Measurements from ENCODE around the gene TEKT4.
A peak's percentile ranks its signal among the peaks of the same experiment; 100 is the strongest.
"Not testable (repeated sequence)": the region's sequence is repeated elsewhere in the genome, so short reads cannot be mapped to it uniquely, and the experiment has no call there.

Gene TEKT4

DNA sequence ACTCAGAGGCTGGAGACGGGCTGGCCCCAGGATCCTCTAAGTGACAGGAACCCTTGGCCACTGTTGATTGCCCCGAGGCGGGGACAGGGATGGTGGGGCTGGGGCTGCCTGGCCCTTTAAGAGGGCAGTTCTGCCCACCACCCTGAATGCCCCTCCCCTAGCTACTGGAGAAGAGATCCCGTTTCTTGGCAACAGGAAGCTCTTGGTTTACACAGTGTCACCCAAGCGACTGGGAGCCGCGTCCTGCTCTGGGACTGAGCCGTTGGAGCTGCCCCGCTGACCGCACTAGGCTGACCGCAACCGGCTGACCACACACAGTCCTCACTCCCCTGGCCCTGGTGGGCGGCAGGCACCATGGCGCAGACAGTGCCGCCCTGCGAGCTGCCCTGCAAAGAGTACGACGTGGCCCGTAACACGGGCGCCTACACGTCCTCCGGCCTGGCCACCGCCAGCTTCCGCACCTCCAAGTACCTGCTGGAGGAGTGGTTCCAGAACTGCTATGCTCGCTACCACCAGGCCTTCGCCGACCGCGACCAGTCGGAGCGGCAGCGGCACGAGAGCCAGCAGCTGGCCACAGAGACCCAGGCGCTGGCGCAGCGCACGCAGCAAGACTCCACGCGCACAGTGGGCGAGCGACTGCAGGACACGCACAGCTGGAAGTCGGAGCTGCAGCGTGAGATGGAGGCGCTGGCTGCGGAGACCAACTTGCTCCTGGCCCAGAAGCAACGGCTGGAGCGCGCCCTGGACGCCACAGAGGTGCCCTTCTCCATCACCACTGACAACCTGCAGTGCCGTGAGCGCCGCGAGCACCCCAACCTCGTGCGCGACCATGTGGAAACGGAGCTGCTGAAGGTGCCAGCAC is at the start of gene TEKT4:
Gene TEKT4 (plus strand): TSS at position 205 of the 862 bp plus-strand sequence. CDS start 150 bp downstream, at position 355.
- DNase-seq (ENCODE audit: low read depth in 3 of 3), result no peak

DNA sequence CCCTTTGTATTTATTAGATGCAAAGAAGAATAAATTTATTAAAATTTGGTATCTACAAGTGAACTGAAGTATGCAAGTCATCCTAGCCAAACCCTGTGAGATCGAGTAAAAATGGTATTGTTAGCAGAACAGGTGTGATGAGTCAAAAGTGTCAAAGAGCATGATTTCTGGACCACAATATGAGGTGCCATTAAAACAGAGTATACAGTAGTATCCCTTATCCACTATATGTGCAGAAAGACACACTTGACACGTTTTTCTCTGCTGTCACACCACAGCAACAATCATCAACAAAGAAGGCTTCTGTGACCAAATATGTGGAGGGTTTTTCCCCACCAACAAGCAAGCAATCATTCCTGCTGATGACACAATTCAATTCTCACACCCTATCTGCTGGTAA is 32.0 kb upstream of the TEKT4 start:
- not testable (repeated sequence) for DNase-seq (ENCODE audit: low read depth in 3 of 3)

DNA sequence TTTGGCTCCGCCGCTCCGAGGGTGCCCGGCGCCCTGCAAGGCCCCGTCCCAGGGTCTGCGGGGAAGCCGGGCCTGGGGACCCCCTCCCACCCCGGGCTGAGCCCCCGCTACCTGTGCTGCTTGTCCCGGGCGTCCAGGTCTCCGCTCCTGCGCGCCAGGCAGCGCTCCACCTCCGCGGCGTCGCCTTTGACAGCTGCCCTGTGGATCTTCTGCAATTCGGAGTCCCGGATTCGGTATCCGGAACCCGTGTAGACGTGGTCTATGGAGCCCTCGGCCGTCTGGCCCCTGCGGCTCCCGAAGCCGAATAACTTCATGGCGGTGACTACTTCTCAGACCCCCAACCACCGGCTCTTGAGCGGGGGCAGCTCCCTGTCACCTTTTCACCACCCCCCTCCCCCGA is 14.4 kb upstream of the TEKT4 start:
- DNase-seq (ENCODE audit: low read depth in 3 of 3), result not testable (repeated sequence)

DNA sequence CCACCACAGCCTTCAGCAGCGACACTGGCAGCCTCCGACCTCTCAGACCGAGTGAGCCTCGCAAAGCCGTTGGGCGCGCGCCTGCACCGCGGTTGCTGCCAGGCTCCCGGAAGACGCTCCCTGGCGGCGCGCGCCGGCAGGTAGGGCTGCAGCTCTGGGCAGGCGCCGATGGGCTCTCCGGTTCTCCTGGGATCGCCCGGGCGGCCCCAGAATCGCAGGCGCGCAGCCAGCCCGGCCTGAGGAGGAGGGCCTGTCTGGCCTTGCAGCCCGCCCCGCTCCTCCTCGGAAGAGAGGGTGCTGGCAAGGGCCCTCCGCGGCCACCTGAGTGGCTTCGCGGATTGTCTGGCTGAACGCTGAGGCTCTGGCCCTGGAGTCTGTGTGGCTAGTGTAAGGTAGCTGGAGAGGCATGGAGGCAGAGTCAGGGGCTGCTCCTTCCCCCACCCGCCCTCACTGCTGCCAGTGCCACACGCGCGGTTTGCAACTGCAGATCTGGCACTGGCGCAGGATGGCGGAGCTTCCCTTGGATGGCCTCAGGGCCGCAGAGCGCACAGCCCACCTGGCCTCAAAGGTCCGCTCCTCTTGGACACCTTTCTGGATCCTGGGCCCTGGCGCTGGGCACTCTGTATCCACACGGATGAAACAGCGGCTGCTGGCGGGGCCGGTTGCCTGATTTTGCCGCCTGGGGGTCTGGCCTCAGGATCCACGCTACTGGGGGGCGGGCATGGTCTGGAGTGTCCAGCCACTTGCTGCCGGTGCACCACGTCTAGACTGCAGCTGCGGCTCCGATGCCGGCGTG is 13.7 kb upstream of the TEKT4 start:
- not testable (repeated sequence) for DNase-seq (ENCODE audit: low read depth in 3 of 3)

DNA sequence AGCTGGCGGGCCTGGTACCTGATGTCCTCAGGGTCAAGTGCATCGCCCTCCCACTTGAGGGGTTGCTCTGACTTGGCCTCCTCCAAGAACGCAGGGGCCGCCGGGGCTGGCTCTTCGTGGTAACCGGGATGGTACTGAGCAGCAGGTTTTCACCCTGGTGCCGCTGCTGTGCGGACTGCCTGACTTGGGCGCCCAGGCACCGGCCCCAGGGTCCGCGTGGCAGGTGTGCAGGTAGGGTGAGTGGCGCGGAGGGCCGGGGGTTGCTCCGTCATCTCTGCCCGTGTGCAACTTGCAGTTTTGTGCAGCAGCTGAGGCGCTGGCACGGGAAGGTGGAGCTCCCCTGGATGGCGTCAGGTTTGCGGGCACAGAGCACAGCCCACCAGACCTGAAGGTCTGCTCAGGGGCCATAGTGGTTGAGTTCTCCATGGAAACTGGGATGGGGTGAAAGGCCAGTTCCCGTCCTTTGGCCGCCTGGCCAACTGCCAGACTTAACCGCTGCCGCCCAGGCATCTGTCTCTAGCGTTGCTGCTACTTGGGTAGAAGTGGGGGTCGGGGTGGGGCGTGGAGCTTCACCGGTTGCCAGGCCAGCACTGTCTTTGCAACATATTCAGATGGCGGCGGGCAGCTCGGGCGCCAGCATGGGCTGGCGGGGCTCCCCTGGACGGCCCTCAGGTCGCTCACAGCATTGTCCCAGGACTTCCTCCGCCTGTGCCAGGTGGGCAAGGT is 12.9 kb upstream of the TEKT4 start:
- DNase-seq (ENCODE audit: low read depth in 3 of 3), result not testable (repeated sequence)

DNA sequence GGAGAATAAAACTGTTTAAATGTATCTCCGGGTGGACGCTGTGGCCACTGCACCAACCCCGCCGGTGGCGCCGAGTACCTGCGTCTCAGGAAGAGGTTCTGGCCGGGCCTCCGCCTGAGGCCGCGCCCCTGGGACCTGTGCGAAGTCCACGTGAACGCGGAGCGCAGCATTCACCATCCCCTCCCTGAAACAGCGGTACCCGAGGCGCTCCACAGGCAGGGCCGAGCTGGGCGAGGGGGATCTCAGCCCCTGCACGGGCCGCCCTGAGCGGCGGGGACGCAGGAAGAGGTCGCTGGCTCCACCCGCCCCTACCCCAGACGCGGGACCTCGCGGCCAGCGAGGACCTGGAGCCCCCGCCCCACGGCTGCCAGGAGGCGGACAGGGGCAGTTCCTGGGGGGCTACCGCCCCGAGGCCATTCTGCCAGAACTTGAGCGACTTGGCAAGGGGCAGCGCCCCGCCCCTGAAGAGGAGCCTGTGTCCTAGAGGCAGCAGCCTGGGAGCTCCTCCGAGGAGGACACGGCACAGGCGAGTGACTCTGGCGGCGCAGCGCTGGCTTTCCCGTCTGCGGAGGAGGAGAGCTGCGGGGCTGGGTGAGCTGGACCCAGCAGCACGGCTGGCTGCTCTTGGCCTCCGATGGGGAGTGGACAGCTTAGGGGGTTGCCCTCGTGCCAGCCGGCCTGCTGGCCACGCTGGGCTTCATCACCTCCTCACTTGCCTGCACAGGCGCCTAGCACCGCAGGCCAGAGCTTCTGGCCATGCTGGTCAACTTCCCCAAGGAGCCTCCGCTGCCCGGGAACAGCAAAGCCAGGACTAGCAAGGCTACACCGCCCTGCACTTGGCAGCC is 9.7 kb upstream of the TEKT4 start:
- no peak for DNase-seq (ENCODE audit: low read depth in 3 of 3)

- DNase-seq (ENCODE audit: low read depth in 3 of 3), result not testable (repeated sequence)
Observed at GRCh38 chr2:94862903-94863302, 8.3 kb upstream of the TEKT4 start.

DNA sequence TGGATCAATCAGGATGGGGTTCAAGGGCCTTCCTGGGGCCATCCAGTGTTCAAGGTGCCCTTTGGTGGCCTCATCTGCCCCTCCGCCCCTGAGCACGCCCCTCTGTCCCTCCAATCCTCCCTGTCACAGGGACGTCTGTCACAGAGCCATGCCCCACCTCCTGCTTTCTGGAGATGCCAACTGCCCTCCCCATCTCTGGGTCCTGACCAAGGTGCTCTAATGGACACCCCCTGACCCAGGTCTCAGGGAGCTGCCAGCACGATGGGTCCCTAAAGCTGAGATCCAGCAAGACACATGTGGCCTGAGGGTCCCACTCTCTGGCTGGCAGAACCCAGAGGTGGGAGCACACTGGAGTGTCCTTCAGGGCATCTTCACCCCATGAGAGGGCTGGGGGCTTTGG is 2.1 kb upstream of the TEKT4 start:
- no peak for DNase-seq (ENCODE audit: low read depth in 3 of 3)

GRCh38 chr2:94869552-94870439 is 1.4 kb upstream of the TEKT4 start:
- DNase-seq (ENCODE audit: low read depth in 3 of 3), result no peak

- DNase-seq (ENCODE audit: low read depth in 3 of 3), result no peak
Observed at GRCh38 chr2:94870440-94871225, 597 bp upstream of the TEKT4 start.

- no peak for DNase-seq (ENCODE audit: low read depth in 3 of 3)
Observed at GRCh38 chr2:94872088-94872618, 923 bp downstream of the TEKT4 start.

DNA sequence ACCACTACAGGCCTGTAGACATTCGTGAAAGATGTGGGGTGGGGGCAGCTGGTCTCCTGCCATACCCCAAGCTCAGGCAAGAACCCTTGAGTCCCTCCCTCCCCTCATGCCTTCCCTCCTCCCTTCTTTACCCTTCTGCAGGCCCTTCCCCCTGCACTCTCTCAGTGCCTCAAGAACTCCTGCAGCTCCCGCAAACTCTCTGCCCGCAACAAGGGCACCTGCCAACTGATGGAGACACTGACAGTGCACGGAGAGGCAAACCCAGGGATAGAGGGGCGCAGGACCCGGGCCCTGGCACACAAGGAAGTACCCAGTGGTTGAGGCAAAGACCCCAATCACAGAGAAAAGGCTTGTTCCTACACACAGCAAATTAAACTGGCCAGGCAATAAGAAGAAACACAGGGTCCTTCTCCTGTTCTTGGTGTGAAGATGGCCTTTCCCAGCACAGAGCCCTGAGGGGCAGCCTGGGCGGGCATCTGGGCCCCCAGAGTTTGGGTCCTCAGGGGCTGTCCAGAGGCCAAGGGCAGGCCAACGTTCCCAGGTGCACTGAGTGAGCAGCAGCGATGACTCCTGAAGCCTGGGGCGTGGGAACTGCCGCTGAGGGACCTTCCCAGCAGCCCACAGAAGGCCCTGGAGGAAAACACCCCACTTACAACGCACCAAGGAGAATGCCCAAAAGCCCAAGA is 1.6 kb downstream of the TEKT4 start:
- DNase-seq (ENCODE audit: low read depth in 3 of 3), result no peak

DNA sequence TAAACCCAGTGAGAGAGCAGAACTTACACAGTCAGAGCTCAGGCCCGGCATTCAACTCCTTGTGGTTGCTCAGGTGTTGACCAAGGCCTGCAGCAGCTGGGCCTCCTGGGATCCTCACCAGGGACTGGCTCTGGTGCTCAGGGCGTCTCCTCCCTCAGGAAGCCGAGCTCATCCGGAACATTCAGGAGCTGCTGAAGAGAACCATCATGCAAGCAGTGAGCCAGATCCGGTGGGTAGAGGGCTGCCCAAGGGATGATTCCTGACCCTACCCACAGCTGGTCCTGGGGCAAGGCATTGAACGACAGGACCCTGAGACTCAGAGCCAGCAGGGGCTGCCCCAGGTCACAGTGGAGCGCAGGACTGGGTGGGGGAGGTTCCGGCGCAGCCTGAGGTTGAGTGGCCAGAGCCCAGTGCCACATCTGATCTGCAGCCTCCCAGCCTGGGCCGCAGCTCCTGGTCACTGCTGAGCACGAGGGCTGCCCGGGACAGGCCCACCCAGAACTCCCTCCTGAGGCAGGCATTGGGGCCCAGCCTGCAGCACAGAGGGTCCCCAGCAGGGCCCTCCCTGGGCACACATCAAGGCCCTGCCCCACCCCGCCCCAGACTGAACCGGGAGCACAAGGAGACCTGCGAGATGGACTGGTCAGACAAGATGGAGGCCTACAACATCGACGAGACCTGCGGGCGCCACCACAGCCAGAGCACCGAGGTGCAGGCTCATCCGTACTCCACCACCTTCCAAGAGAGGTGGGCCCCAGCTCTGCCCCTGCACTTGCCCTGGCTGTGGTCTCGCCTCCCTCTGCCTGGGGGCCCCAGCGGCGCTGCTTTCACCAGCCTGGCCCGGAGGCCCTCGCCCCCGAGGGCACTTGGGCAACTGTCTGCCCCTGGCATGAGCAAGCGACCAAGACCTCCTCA is 2.4 kb downstream of the TEKT4 start:
- no peak for DNase-seq (ENCODE audit: low read depth in 3 of 3)

- peak; percentile 8 to 44 (median 22) for DNase-seq (ENCODE audit: low read depth in 3 of 3)
Observed at GRCh38 chr2:94874277-94874997, 3.2 kb downstream of the TEKT4 start.

DNA sequence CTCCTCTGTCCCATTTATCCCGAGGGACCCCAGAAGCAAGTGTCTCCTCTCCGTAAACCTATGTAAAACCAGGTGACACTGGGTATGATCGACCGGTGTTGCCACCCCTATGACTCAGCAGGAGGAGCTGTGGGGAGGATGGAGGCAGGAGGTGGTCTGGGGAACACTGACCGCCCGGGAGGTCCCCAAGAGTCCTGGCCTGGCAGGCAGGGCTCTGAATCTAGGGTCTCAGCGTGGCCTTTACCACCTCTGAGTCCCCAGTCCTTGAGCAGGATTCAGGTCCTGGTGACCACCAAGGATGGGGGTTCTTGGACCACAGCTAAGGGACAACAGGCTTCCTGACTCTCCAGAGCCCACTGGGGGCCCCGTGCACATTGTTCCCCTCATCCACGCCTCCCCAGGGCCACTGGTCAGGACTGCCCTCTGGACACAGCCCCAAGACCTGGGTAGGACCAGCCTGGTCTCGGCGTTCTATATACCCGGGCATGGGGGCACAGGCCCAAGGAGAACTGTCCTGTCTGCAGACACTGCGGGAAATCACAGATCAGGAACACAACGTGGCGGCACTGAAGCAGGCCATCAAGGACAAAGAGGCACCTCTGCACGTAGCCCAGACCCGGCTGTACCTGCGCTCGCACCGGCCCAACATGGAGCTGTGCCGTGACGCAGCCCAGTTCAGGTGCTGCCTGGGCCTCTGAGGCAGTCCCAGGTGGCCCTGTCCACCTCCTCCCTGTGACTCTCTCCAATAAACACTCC is 4.0 kb downstream of the TEKT4 start:
- no peak for DNase-seq (ENCODE audit: low read depth in 3 of 3)
